ENCODE data around the gene CEBPG.

GRCh38 chr19:33427801-33428626 lies 54.5 kb downstream of the CEBPG start:
- TF ChIP-seq CTCF (IDR thresholded peaks at IDR 0.05): no peak
- TF ChIP-seq POLR2A (IDR thresholded peaks at IDR 0.05): no peak
